ENCODE data around the gene AXL. TPM values are rescaled to one million over a fixed set of nuclear protein-coding genes. Genes with fewer than 3 reads are reported as not detected.

The AXL gene
- total and polyA plus RNA-seq, 2 of the 8 experiments (the other 6 are each of a cell fraction or from before 2014, with no cell fraction given) = 35.3 to 51.0 TPM

- TF ChIP-seq SIN3A (conservative IDR thresholded peaks at IDR 0.05 in 1 of 2, IDR thresholded peaks at IDR 0.05 in 1 of 2; ENCODE audit: low read depth in 1 of 2, low read length in 2 of 2) (no peak), ASH2L (IDR thresholded peaks at IDR 0.05; ENCODE audit: low read length) (no peak), CBX5 (IDR thresholded peaks at IDR 0.05; ENCODE audit: low read depth, low read length) (no peak), JUND (IDR thresholded peaks at IDR 0.05; ENCODE audit: low read length) (no peak), CHD1 (IDR thresholded peaks at IDR 0.05; ENCODE audit: low read depth, low read length) (no peak)
Observed at GRCh38 chr19:41245843-41246242, 26.8 kb downstream of the AXL start (continued).

Data from H1 (cell line).